IPS-15b (cell line): ENCODE results near the gene SPEN.
"Not testable (repeated sequence)": the region's sequence is repeated elsewhere in the genome, so short reads cannot be mapped to it uniquely, and the experiment has no call there.

Experiments
- H3K27me3 ChIP-seq: one replicate; pipeline ENCODE4 v1.6.1; 2013; ENCODE audit warnings: low read length; ENCODE audit not compliant: control insufficient read depth, insufficient read depth
- H3K36me3 ChIP-seq: one replicate; pipeline ENCODE4 v1.6.1; 2013; ENCODE audit warnings: low read length; ENCODE audit not compliant: control insufficient read depth, insufficient read depth
- H3K4me1 ChIP-seq: one replicate; pipeline ENCODE4 v1.6.1; 2013; ENCODE audit warnings: mild to moderate bottlenecking, low read length; ENCODE audit not compliant: control insufficient read depth, insufficient read depth
- H3K4me3 ChIP-seq: one replicate; pipeline ENCODE4 v1.5.1; 2013; ENCODE audit warnings: low read depth, low read length
- H3K9ac ChIP-seq: one replicate; pipeline ENCODE4 v1.6.1; 2013; ENCODE audit warnings: low read depth, mild to moderate bottlenecking, low read length
- H3K9me3 ChIP-seq: one replicate; pipeline ENCODE4 v1.6.1; 2013; ENCODE audit warnings: mild to moderate bottlenecking, low read length; ENCODE audit not compliant: control insufficient read depth, insufficient read depth

Gene SPEN

GRCh38 chr1:15820478-15820877, 27.0 kb upstream of the SPEN start:
- H3K9ac ChIP-seq: no peak overlapping the region
- no peaks in the 10 kb centered on the region for H3K27me3 ChIP-seq
- H3K9me3 ChIP-seq: no peaks in the 10 kb centered on the region
- no peaks in the 10 kb centered on the region for H3K4me1 ChIP-seq
- H3K4me3 ChIP-seq: no peak overlapping the region
- no peaks in the 10 kb centered on the region for H3K36me3 ChIP-seq

GRCh38 chr1:15825800-15826199, 21.7 kb upstream of the SPEN start:
- no peak overlapping the region for H3K4me3 ChIP-seq
- H3K4me1 ChIP-seq: peaks cover 10% of the 10 kb centered on the region
- no peaks in the 10 kb centered on the region for H3K27me3 ChIP-seq
- H3K9me3 ChIP-seq: no peaks in the 10 kb centered on the region
- no peaks in the 10 kb centered on the region for H3K36me3 ChIP-seq
- H3K9ac ChIP-seq: no peak overlapping the region

GRCh38 chr1:15826810-15827507, 20.5 kb upstream of the SPEN start:
- Histone ChIP-seq H3K9ac (no peak overlapping the region), H3K36me3 (no peaks in the 10 kb centered on the region), H3K9me3 (no peaks in the 10 kb centered on the region), H3K4me1 (peaks cover 10% of the 10 kb centered on the region), H3K4me3 (no peak overlapping the region), H3K27me3 (no peaks in the 10 kb centered on the region)

DNA sequence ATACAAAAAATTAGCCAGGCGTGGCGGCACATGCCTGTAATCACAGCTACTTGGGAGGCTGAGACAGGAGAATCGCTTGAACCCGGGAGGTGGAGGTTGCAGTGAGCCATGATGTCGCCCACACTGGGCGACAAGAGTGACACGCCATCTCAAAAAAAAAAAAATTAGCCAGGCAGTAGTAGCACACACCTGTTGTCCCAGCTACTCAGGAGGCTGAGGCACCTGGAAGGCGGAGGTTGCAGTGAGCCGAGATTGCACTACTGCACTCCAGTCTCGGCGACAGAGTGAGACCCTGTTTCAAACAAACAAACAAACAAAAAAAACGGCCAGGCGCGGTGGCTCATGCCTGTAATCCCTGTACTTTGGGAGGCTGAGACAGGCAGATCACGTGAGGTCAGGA, 19.9 kb upstream of the SPEN start:
- not testable (repeated sequence) for H3K36me3 ChIP-seq, H3K27me3 ChIP-seq, H3K9ac ChIP-seq, H3K4me1 ChIP-seq, H3K4me3 ChIP-seq, H3K9me3 ChIP-seq

DNA sequence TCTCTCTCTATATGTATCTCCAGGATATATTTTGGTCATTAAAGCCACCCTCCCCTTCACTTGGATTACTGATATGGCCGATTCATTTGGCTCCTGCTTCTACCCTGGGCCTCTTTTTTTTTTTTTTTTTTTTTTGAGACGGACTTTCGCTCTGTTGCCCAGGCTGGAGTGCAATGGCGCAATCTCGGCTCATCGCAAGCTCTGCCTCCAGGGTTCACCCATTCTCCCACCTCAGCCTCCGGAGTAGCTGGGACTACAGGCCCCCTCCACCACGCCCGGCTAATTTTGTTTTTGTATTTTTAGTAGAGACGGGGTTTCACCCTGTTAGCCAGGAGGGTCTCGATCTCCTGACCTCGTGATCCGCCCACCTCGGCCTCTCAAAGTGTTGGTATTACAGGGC, 18.6 kb upstream of the SPEN start:
- not testable (repeated sequence) for H3K4me1 ChIP-seq, H3K9ac ChIP-seq, H3K27me3 ChIP-seq, H3K9me3 ChIP-seq, H3K4me3 ChIP-seq, H3K36me3 ChIP-seq

DNA sequence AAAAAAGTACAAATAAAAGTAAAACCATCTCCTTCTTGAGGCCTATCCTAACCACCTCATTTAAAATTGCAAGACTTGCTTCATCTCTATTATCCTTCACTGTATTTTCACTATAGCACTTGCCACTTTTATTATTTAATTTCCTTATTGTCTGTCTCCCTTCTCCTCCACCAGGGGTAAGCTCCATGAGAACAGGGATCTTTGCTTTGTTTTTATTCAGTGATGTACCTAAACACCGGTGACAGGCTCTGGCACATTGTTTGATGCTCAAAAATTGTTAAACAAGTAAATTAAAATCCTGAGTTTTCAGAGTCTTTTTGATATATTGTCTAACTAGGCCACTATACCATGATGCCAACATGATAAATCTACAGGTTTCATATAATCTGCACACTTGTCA, 17.2 kb upstream of the SPEN start:
- H3K9ac ChIP-seq: no peak overlapping the region

DNA sequence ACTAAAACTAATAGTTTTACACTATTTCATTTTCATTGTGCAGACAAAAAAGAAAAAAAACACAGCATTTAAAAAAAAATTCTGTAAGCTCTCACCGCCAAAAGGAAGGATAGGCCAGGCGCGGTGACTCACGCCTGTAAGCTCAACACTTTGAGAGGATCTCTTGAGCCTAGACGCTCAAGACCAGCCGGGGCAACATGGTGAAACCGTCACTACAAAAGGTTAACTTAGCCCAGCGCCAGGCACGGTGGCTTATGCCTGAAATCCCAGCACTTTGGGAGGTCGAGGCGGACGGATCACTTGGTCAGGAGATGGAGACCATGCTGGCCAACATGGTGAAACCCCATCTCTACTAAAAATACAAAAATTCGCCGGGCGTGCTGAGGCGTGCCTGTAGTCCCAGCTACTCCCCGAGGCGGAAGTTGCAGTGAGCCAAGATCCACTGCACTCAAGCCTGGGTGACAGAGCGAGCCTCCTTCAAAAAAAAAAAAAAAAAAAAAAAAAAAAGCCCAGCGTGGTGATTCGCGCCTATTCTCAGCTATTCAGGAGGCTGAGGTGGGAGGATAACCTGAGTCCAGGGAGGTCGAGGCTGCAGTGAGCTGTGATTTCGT, 14.3 kb upstream of the SPEN start:
- Histone ChIP-seq H3K9ac (no peak overlapping the region), H3K4me1 (peaks cover 10% of the 10 kb centered on the region), H3K9me3 (no peaks in the 10 kb centered on the region), H3K27me3 (no peaks in the 10 kb centered on the region), H3K36me3 (no peaks in the 10 kb centered on the region), H3K4me3 (peak overlapping the region; percentile 72)

More for the DNA sequence above, 17.2 kb upstream of the SPEN start:
- Histone ChIP-seq H3K4me3 (no peak overlapping the region), H3K27me3 (no peaks in the 10 kb centered on the region), H3K4me1 (peaks cover 10% of the 10 kb centered on the region), H3K36me3 (no peaks in the 10 kb centered on the region), H3K9me3 (no peaks in the 10 kb centered on the region)

DNA sequence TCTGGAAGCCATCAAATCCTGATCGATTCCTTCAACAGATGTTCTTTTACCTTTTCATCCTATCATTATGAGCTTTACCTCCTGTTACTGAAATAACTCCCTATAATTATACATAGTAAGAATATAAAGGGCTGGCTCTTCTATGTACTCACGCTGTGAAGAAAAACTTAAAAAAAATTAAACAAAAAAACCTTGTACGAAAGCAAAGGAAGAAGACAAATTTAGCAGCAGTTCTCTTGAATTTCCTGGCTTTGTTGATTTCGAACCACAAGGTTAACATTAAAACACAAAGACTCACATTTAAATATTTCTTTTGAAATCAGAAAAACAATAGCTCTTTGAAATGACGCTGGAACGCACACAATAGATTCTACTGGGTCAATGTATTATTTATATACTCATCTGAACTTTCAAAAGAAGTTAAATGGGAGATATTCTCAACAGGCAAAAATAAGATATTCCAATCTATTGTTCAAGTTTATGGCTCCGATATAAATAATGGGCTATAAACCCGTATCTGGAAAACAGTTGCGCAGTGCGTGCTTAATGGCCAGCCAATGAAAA, 13.6 kb upstream of the SPEN start:
- Histone ChIP-seq H3K4me1 (peaks cover 10% of the 10 kb centered on the region), H3K9me3 (no peaks in the 10 kb centered on the region), H3K27me3 (no peaks in the 10 kb centered on the region), H3K9ac (no peak overlapping the region), H3K36me3 (no peaks in the 10 kb centered on the region), H3K4me3 (peak overlapping the region; percentile 72)

GRCh38 chr1:15834406-15835204, 12.9 kb upstream of the SPEN start:
- peak overlapping the region; percentile 95 for H3K9ac ChIP-seq
- no peaks in the 10 kb centered on the region for H3K36me3 ChIP-seq
- no peaks in the 10 kb centered on the region for H3K27me3 ChIP-seq
- peak overlapping the region; percentile 72 for H3K4me3 ChIP-seq
- peaks cover 8% of the 10 kb centered on the region for H3K4me1 ChIP-seq
- no peaks in the 10 kb centered on the region for H3K9me3 ChIP-seq

DNA sequence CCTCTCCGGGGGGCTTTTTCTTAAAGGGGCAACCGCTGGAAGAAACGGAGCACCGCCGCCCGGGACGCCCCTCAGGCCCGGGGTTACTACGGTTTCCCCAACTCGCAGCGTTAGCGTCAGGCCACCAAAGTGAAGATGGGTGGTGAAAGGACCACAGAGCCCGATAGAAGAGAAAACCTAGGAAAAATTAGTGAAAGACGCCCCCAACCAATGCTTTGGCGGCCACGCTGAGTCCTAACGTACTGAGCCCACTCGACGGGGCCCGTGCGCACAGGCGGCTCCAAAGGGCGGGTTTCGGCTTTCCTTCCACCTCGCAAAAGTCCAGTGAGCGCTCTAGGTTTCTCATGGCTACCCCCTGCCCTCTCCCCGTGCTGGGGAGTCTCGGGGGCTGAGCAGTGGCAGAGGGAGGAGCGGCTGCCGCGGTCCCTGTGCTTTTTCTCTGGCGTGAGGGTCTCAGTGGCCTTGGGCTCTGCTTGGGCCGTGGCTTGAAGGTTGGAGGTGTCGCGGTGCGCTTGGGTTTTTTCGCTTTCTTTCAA, 12.2 kb upstream of the SPEN start:
- Histone ChIP-seq H3K4me1 (peaks cover 3% of the 10 kb centered on the region), H3K9ac (peak overlapping the region; percentile 95), H3K27me3 (no peaks in the 10 kb centered on the region), H3K36me3 (no peaks in the 10 kb centered on the region), H3K9me3 (no peaks in the 10 kb centered on the region), H3K4me3 (peak overlapping the region; percentile 72)

- Histone ChIP-seq H3K9ac (peak overlapping the region; percentile 95), H3K4me3 (peak overlapping the region; percentile 72), H3K4me1 (no peaks in the 10 kb centered on the region), H3K9me3 (no peaks in the 10 kb centered on the region), H3K27me3 (no peaks in the 10 kb centered on the region), H3K36me3 (no peaks in the 10 kb centered on the region)
These were observed 11.6 kb upstream of the SPEN start for GRCh38 chr1:15835741-15836510.
